CD1c-positive myeloid dendritic cell (primary cell): ENCODE results near the gene ACER3.
A peak's percentile ranks its signal among the peaks of the same experiment; 100 is the strongest.
"Not testable (repeated sequence)": the region's sequence is repeated elsewhere in the genome, so short reads cannot be mapped to it uniquely, and the experiment has no call there.

Source experiments
- DNase-seq: peaks from one replicate; pipeline ENCODE4 v3.0.0-alpha.2; 2016; ENCODE audit errors: extremely low spot score

ACER3 gene

GRCh38 chr11:76872959-76873827 lies 12.5 kb downstream of the ACER3 start:
- no peak for DNase-seq

DNA sequence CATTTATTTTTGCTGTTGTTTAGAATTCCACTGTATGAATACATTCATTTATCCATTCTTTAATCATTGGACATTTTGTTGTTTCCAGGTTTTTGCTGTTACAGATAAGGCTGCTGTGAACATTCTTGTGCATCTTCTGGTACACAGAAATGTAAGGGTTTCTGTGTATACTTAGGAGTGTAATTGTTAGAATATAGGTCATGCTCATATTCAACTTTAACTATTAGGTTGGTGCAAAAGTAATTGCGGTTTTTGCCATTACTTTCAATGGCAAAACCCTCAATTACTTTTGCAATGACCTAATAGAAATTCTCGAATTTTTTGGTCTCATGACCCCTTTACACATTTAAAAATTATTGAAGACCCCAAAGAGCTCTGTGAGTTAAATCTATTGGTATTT lies 17.3 kb downstream of the ACER3 start:
- DNase-seq = no peak

DNA sequence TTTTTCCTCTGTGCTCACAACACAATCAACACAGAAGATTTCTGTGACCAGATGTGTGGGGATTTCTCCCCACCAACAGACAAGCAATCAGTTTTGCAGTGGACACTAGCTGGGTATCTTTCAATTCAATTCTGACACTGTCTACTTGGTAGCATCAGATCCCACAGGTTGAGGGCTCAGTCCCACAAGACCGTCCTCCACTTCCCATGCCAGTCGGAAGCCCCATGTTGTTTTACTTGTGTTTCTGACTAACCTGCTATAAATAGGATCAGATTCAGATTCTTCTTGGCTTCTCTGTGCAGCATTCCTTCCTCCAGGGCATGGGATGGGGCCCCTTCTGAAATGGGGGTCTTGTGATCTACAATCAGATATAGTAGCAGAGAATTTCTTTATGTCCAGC lies 19.6 kb downstream of the ACER3 start:
- no peak for DNase-seq

DNA sequence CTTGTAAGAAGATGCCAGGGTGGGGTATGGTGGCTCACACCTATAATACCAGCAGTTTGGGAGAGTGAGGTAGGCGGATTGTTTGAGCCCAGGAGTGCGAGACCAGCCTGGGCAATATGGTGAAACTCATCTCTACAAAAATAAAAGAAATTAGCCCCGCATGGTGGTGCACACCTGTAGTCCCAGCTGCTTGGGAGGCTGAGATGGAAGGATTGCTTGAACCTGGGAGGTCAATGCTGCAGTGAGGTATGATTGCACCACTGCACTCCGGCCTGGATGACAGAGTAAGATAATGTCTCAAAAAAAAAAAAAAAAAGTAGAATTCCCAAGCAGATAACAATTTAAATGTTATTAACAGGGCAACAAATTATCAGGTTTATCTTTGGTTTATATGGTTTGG lies 20.2 kb downstream of the ACER3 start:
- DNase-seq = no peak

DNA sequence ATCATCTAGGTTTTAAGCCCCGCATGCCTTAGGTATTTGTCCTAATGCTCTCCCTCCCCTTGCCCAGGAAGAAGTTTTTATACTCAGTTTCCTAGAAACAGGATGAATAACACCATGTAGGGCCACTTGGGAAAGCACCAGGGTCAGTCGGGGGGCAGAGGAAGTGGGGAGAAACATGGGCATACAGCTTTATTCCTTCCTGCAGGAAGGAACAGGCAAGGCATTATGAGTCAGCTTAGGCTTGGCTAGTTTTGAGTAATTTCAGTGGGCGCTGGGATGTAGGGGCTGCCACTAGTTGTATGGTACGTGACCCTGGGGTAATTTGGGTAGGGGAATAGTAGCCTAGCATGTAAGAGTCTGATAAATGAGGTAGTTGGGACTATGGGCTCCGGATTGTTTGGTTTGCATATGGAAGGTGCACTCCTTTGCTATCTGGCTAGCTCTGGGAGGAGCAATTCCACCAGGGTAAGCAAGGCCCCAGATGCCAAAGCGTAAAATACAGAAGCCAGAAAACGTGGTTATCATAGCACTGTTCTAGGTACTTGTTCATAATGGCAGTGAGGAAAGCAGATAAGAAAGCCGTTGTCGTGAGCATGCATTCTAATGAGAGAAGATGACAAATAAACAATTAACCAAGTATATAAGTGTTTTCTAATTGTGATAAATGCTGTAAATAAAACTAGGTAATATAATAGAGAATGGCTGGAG lies 24.8 kb downstream of the ACER3 start:
- DNase-seq = peak; percentile 77

DNA sequence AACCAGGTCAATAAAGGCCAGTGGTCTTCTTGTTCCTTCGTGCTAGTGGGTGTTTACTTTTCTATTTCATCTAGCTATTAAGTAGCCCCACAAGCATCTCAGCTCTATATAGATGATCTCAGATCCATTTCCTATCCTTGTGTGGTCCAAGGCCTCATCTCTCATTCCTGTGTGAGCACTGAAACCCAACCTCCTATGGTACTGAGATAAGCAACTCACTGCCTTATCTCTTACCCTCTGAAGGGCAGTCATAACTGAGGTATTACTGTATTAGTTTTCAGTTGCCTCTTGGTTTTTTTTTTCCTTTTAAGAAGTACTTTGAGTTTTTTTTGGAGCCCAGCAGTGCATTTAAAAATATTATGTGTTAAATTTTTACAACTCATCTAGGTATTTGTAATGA lies 28.3 kb downstream of the ACER3 start:
- DNase-seq = no peak

DNA sequence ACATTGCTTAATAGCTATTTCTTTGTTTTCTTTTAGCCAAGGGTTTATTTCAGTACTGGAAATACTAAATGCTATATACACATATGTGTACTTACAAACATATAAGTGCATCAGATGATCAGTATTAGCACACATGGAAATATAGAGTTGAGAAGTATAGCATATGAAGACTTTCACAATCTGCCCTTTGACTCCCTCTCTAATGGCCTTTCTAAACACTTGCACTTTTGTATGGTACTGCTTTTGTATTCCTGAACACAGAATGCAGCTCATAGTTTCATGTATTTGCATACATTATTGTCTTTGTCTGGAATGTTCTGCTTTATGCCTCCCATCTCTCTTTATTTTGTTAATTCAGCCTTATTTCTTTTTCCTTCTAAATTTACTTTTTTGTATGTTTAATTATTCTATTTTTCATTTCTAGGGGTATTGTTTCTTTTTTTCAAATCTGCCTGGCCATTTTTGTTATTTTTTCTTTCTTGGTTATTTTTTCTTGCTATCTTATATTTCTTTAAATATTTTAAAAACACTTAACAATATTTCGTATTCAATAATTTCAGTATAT lies 28.8 kb downstream of the ACER3 start:
- DNase-seq = no peak

GRCh38 chr11:76890329-76890728 lies 29.6 kb downstream of the ACER3 start:
- DNase-seq = no peak

DNA sequence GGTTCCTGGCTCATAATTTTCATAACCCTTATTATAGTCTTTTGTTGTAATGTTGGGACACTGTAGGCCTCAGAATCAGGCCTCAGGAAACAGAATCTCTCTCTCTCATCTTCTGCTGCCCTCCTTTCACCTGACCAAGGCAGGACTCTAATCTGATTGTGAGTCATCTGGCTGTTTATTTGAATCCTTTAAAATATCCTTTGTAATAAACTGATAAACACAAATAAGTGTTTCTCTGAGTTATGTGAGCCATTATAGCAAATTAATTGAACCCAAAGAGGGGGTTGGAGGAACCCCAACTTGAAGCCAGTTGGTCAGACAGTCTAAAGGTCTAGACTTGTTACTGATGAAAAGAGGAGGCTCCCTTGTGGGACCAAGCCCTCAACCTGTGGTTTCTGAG lies 30.6 kb downstream of the ACER3 start:
- DNase-seq = no peak

DNA sequence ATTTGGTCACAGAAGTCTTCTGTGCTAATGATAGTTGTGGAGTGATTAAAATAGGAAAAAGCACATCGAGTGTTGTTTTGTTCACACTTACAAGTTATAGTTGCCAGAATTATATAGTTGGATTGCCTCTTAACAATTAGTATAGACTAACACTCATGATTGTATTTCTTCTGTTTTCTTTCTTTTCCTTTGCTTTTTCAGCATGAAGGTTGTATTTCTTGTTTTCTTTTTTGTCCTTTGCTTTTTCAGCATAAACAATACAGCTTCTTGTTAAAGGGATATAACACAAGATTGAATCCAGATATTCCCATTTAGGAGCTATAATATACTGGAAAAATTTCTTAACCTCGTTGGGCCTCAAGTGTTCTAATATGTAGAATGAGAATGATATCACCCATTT lies 31.1 kb downstream of the ACER3 start:
- DNase-seq = no peak

- DNase-seq = no peak
These were observed 31.6 kb downstream of the ACER3 start for GRCh38 chr11:76892306-76892705.

GRCh38 chr11:76897233-76897632 lies 36.5 kb downstream of the ACER3 start:
- DNase-seq = no peak

DNA sequence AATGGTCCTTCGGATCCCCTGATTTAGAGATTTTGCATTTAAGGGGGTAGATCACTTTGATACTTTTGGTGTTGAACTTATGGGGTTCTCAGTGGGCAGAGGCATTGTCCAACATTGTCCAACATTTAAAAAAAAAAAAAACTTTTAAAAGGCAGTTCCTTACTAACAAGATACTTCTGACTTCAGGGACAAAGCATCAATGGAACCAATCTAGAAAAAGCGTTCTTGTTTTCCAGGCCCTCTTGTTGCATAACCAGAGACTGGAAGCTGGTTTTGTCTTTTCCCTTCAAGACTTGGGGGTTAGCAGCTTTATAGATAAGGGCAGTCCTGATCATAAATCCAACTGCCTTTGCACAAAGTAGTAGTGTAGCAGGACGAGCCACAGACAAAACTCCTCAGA lies 40.4 kb downstream of the ACER3 start:
- no peak for DNase-seq

GRCh38 chr11:76901622-76902021 lies 40.9 kb downstream of the ACER3 start:
- not testable (repeated sequence) for DNase-seq

- DNase-seq = no peak
These were observed 41.6 kb downstream of the ACER3 start for GRCh38 chr11:76902121-76903014.

DNA sequence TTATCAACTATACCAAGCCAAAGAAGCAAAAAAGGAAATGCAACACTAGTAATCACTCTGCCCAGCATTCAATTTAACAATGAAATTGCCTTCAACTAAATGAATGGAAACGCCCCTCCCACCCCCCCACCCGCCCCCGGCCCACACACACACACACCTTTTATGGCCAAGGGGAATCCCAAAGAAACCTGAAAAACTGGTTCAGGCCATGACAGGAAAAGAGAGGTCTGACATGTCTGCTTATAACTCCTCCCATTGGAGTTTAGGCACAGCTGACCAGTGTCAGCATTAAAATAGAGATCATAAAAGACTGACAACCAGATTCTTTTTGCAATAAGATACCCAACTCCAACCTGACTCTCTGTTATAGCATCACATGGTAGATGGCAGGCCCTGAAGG lies 42.6 kb downstream of the ACER3 start:
- no peak for DNase-seq

GRCh38 chr11:76910620-76911414 lies 50.1 kb downstream of the ACER3 start:
- no peak for DNase-seq

GRCh38 chr11:76911415-76911808 lies 50.7 kb downstream of the ACER3 start:
- no peak for DNase-seq

- no peak for DNase-seq
These were observed 56.0 kb downstream of the ACER3 start for GRCh38 chr11:76916712-76917111.

DNA sequence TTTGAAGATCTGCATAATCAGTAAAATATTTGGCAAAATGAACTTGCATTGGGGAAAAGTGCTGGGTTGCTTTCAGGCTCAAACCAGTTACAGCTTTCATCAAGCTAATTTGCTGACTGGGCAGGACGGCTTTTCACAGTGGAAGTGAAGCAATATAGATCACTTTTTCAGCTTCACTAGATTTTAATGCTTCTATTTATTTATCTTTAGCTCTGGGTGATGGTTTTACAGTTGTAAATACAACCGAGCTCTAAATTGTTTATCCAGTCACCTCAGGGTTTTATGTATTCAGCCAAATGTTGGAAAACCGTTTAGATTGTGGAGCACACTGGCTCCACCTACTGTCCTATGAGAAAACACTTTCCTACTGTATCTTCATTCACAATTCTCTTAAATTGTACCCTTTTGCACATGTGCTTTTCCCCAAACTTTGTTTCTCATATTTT lies 58.2 kb downstream of the ACER3 start:
- peak; percentile 58 for DNase-seq

DNA sequence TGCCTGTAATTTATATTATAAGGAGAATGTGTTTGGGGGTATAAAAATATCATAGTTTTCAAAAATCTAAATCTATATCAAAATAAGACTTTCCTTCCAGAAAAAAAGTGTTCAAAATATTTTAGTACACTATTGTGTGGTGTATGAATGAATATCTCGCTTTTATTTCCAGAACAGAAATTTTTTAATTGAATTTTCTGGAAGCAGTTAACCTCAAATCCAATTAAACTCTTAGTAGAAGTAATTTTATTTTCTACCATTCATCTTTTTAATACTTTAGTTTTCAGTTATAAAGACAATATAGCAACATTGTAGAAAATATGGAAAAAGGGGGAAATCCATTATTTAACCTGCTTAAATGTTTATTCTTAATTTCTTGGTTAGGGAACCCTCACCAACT lies 58.7 kb downstream of the ACER3 start:
- no peak for DNase-seq
